Epithelial cell of proximal tubule (primary cell): ENCODE results near the gene SAP130. TPM values are rescaled to one million over a fixed set of nuclear protein-coding genes. Genes with fewer than 3 reads are reported as not detected.

Experiments
- DNase-seq: peaks from one replicate; pipeline ENCODE4 v3.0.0-alpha.2; 2011; ENCODE audit warnings: low read depth
- H3K4me3 ChIP-seq: 2 replicates; pipeline ENCODE4 v1.5.1; 2011; ENCODE audit warnings: low read depth, mild to moderate bottlenecking, low read length
- CTCF ChIP-seq: conservative IDR thresholded peaks from 2 replicates; pipeline ENCODE4 v1.5.1; 2012; ENCODE audit warnings: low read depth, mild to moderate bottlenecking, low read length
- total RNA-seq: library from RNA; depleted of rRNA; stranded (reverse); fragments of >200 nt; gene quantifications from 2 replicates; pipeline ENCODE4 v1.2.3, GENCODE V29; 2015

Gene SAP130
- total RNA-seq, 1 donor from 2014 or later, result 10.8 TPM

- TF ChIP-seq CTCF, result no peak
- DNase-seq, result no peak
- no peak overlapping the region for H3K4me3 ChIP-seq
Observed at GRCh38 chr2:127961729-127962128, 66.1 kb downstream of the SAP130 start.

GRCh38 chr2:127957240-127957639, 70.6 kb downstream of the SAP130 start:
- DNase-seq, result no peak
- no peak overlapping the region for H3K4me3 ChIP-seq
- TF ChIP-seq CTCF, result no peak

- no peak for TF ChIP-seq CTCF
Observed at GRCh38 chr2:127954857-127955256, 73.0 kb downstream of the SAP130 start.

GRCh38 chr2:127953849-127954248, 74.0 kb downstream of the SAP130 start:
- TF ChIP-seq CTCF, result no peak
- no peak for DNase-seq
- H3K4me3 ChIP-seq, result no peak overlapping the region

More at GRCh38 chr2:127954857-127955256, 73.0 kb downstream of the SAP130 start:
- no peak overlapping the region for H3K4me3 ChIP-seq
- no peak for DNase-seq

GRCh38 chr2:127953128-127953718, 74.6 kb downstream of the SAP130 start:
- DNase-seq, result no peak
- no peak overlapping the region for H3K4me3 ChIP-seq
- no peak for TF ChIP-seq CTCF

GRCh38 chr2:127951026-127951425, 76.8 kb downstream of the SAP130 start:
- TF ChIP-seq CTCF, result no peak
- no peak for DNase-seq
- no peak overlapping the region for H3K4me3 ChIP-seq

GRCh38 chr2:127950264-127950663, 77.6 kb downstream of the SAP130 start:
- TF ChIP-seq CTCF, result no peak
- DNase-seq, result no peak

More at GRCh38 chr2:127950264-127950663, 77.6 kb downstream of the SAP130 start:
- H3K4me3 ChIP-seq, result no peak overlapping the region
